ENCODE data around the gene NEK9. TPM values are rescaled to one million over a fixed set of nuclear protein-coding genes. Genes with fewer than 3 reads are reported as not detected.

Gene NEK9
- total RNA-seq, 1 donor from 2014 or later = 43.5 TPM

DNA sequence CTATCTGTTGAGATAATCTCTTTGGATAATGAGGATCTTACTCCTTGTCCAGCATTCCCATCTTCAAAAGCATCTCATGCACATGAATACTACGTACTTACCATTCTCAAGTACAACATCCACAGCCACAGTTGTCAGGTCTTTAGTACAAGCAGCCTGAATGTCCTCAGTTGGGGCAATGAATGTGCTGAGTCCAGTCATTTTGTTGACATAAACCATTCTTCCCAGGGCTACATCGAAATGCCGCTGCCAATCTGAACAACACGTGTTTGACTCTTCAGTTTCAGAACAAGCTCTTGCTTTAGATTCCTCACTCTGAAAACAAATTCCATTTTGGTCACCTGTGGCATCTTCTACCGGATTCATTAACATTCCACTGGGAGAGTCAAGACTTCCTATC is 80.6 kb downstream of the NEK9 start:
- Histone ChIP-seq H3K27me3 (ENCODE audit: control insufficient read depth, insufficient read depth, low read length) (no peaks in the 10 kb centered on the region), H3K4me3 (ENCODE audit: low read depth, low read length) (no peak overlapping the region), H3K36me3 (ENCODE audit: control insufficient read depth, insufficient read depth, low read length) (no peaks in the 10 kb centered on the region)
- no peak for DNase-seq (ENCODE audit: low read depth)
- TF ChIP-seq, protein P1, sequence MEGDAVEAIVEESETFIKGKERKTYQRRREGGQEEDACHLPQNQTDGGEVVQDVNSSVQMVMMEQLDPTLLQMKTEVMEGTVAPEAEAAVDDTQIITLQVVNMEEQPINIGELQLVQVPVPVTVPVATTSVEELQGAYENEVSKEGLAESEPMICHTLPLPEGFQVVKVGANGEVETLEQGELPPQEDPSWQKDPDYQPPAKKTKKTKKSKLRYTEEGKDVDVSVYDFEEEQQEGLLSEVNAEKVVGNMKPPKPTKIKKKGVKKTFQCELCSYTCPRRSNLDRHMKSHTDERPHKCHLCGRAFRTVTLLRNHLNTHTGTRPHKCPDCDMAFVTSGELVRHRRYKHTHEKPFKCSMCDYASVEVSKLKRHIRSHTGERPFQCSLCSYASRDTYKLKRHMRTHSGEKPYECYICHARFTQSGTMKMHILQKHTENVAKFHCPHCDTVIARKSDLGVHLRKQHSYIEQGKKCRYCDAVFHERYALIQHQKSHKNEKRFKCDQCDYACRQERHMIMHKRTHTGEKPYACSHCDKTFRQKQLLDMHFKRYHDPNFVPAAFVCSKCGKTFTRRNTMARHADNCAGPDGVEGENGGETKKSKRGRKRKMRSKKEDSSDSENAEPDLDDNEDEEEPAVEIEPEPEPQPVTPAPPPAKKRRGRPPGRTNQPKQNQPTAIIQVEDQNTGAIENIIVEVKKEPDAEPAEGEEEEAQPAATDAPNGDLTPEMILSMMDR (IDR thresholded peaks at IDR 0.05; ENCODE audit: insufficient read depth, low read length, poor library complexity, severe bottlenecking) = no peak

DNA sequence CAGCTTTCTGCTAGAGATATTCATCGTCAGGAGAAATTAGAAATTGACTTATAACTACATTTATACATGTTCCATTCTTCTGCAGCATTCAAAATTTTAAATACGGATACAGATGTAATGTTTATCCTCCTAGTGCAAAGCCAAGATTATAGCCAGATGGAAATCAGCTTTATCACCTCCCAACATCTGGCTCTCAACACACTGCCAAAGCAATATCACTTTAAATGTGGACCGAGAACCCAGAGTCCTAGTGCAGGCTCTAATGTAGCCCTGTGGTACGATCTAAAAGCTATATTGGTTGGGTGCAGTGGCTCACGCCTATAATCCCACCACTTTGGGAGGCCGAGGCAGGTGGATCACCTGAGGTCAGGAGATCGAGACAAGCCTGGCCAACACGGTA is 82.1 kb downstream of the NEK9 start:
- DNase-seq (ENCODE audit: low read depth) = no peak
- Histone ChIP-seq H3K4me3 (ENCODE audit: low read depth, low read length) (no peak overlapping the region), H3K36me3 (ENCODE audit: control insufficient read depth, insufficient read depth, low read length) (no peaks in the 10 kb centered on the region), H3K27me3 (ENCODE audit: control insufficient read depth, insufficient read depth, low read length) (no peaks in the 10 kb centered on the region)
- TF ChIP-seq, protein P1 (IDR thresholded peaks at IDR 0.05; ENCODE audit: insufficient read depth, low read length, poor library complexity, severe bottlenecking) = no peak

DNA sequence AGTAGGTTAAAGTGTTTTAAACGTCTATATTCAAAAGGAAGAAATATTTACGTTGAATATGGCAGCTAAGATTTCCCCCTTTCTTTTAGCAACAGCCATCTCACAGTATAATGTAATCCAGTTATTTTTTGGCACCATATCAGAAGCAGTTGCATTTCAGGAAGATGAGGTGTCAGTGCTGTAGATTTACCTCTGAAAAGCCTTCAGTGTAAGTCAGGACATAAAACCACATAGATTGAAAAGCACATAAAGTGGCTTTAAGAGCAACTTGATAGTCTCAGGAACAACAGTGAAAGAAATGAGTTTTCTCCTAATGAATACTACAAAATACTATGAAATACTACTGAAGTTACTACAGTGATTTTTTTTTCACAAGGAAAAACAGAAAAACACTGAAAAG is 82.5 kb downstream of the NEK9 start:
- no peak overlapping the region for H3K4me3 ChIP-seq (ENCODE audit: low read depth, low read length)
- DNase-seq (ENCODE audit: low read depth) = no peak

DNA sequence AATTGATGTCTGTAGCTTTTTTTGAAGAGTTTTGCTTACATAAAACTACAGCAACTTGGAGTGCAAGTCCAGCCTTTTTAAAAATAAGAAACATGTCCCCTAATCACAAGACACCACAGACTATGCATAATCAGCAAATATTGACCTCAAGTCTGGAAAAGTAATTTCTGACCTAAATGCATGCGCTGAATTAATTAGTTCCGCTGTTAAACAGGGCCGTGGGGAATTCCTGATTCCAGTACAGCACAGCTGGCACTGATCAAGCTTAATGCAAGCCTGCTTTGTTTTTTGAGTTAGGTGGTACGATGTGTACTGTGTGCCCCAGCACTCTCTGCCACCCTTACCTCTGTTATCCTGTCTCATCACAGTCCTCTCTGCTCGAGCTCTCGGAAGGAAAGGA is 84.8 kb downstream of the NEK9 start:
- Histone ChIP-seq H3K4me3 (ENCODE audit: low read depth, low read length) (no peak overlapping the region), H3K27me3 (ENCODE audit: control insufficient read depth, insufficient read depth, low read length) (no peaks in the 10 kb centered on the region), H3K36me3 (ENCODE audit: control insufficient read depth, insufficient read depth, low read length) (no peaks in the 10 kb centered on the region)
- TF ChIP-seq, protein P1 (IDR thresholded peaks at IDR 0.05; ENCODE audit: insufficient read depth, low read length, poor library complexity, severe bottlenecking) = no peak
- no peak for DNase-seq (ENCODE audit: low read depth)

More for the DNA sequence above, 82.5 kb downstream of the NEK9 start:
- no peaks in the 10 kb centered on the region for H3K36me3 ChIP-seq (ENCODE audit: control insufficient read depth, insufficient read depth, low read length)
- H3K27me3 ChIP-seq (ENCODE audit: control insufficient read depth, insufficient read depth, low read length) = no peaks in the 10 kb centered on the region
- TF ChIP-seq, protein P1 (IDR thresholded peaks at IDR 0.05; ENCODE audit: insufficient read depth, low read length, poor library complexity, severe bottlenecking) = no peak

DNA sequence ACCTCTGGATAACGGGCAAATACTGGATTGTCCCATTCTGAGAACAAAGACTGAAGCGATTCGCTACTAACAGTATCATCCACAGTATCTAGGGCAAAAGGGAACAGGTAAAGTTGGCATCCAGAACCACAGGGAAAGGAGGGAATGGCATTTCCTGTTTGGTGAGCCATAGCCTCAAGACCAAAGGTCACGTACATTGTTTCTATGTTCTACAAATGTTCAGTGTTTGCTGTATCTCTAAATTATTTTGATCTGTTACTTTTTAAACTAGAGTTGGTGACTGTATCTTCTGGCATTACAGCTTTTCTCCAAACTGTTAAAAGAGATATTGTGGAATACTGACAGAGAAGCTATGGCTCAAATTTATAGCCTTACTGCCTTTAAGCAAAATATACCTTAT is 85.2 kb downstream of the NEK9 start:
- H3K36me3 ChIP-seq (ENCODE audit: control insufficient read depth, insufficient read depth, low read length) = no peaks in the 10 kb centered on the region
- no peak for DNase-seq (ENCODE audit: low read depth)
- TF ChIP-seq, protein P1 (IDR thresholded peaks at IDR 0.05; ENCODE audit: insufficient read depth, low read length, poor library complexity, severe bottlenecking) = no peak
- H3K4me3 ChIP-seq (ENCODE audit: low read depth, low read length) = no peak overlapping the region
- H3K27me3 ChIP-seq (ENCODE audit: control insufficient read depth, insufficient read depth, low read length) = no peaks in the 10 kb centered on the region

DNA sequence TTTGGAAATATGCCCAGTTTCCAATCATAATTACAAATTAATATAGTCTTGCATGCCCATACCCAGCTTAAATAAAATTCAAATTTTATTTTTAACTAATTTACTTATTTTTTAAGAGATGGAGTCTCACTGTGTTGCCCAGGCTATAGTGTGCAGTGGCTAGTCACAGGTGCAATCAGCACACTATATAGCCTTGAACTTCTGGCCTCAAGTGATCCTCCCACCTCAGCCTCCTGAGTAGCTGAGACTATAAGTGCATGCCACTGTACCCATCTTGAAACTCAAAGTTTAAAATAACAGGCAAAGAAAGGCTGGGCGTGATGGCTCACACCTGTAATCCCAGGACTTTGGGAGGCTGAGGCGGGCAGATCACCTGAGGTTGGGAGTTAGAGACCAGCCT is 85.9 kb downstream of the NEK9 start:
- TF ChIP-seq, protein P1 (IDR thresholded peaks at IDR 0.05; ENCODE audit: insufficient read depth, low read length, poor library complexity, severe bottlenecking) = no peak
- H3K36me3 ChIP-seq (ENCODE audit: control insufficient read depth, insufficient read depth, low read length) = no peaks in the 10 kb centered on the region
- DNase-seq (ENCODE audit: low read depth) = no peak

More for the DNA sequence above, 85.9 kb downstream of the NEK9 start:
- Histone ChIP-seq H3K27me3 (ENCODE audit: control insufficient read depth, insufficient read depth, low read length) (no peaks in the 10 kb centered on the region), H3K4me3 (ENCODE audit: low read depth, low read length) (no peak overlapping the region)

Data from kidney epithelial cell (primary cell).